Activated T-cell treated with anti-CD3 and anti-CD28 coated beads, Interleukin-2, amount 50 U/mL, for 4 hours (primary cell): ENCODE measurements around the gene FHIT. TPM values are rescaled to one million over a fixed set of nuclear protein-coding genes. Genes with fewer than 3 reads are reported as not detected.

Experiments
- ATAC-seq, 2 donors: fragments of 200-7000 bp; cut with Tn5 transposase; one replicate each; pipeline ENCODE4 v1.10.0; 2021
- DNase-seq: peaks from one replicate; pipeline ENCODE4 v3.0.0-alpha.2; 2020
- H3K27me3 Mint-ChIP-seq: one replicate; pipeline ENCODE4 v1.8.0; 2021; ENCODE audit warnings: low read depth, mixed read lengths
- H3K36me3 Mint-ChIP-seq: one replicate; pipeline ENCODE4 v1.8.0; 2022; ENCODE audit warnings: mixed read lengths; ENCODE audit not compliant: insufficient read depth
- H3K4me1 Mint-ChIP-seq: one replicate; pipeline ENCODE4 v1.8.0; 2021; ENCODE audit warnings: low read depth, mixed read lengths
- H3K4me3 Mint-ChIP-seq: one replicate; pipeline ENCODE4 v1.8.0; 2021; ENCODE audit warnings: mild to moderate bottlenecking, moderate library complexity, mixed read lengths
- H3K9me3 Mint-ChIP-seq: one replicate; pipeline ENCODE4 v1.8.0; 2021; ENCODE audit warnings: mixed read lengths
- total RNA-seq, 3 donors: library from RNA; stranded (reverse); gene quantifications; one replicate each; pipeline ENCODE4 v1.2.1, GENCODE V29; 2021

Gene FHIT
- total RNA-seq, 3 donors from 2014 or later, result 0.66 to 5.5 (median 2.4) TPM

GRCh38 chr3:59704292-59704691 lies 1547.0 kb downstream of the FHIT start:
- H3K27me3 Mint-ChIP-seq, result no peaks in the 10 kb centered on the region
- DNase-seq (no peak), ATAC-seq (no peak)
- H3K36me3 Mint-ChIP-seq, result no peaks in the 10 kb centered on the region
- no peak overlapping the region for H3K4me3 Mint-ChIP-seq
- H3K4me1 Mint-ChIP-seq, result no peaks in the 10 kb centered on the region
- no peaks in the 10 kb centered on the region for H3K9me3 Mint-ChIP-seq

DNA sequence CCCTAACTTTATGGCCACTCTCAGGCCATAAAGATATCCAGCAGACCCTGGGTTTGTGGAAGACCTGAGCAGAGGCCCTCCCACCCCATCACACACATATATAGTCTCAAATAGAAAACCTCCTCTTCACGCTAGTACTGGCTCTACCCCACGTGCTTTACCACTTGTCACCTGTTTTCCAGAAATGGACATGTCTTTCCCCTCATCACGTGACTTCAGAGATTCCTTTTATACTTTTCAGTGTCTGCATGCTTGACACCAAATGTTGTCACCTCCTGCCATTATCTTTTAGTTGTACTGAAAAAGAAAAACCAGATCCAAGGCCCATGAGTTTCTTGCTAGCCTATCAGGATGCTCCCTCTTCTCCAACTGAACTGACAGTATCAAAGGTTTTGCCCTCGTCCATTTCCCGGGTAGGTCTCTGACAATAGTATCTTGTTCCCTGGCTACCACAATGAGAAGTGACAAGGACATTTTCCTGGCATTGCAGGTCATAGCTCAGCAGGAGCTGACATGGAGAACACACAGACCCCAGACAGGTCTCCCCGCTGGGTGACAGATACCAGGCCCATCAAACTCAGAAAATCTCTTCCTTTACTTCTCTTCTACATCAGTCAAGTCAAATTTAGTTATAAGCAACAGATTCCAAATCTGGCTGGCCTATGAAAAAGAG lies 1551.5 kb downstream of the FHIT start:
- no peaks in the 10 kb centered on the region for H3K9me3 Mint-ChIP-seq
- no peaks in the 10 kb centered on the region for H3K4me1 Mint-ChIP-seq
- DNase-seq (no peak), ATAC-seq (no peak)
- no peaks in the 10 kb centered on the region for H3K36me3 Mint-ChIP-seq
- H3K27me3 Mint-ChIP-seq, result no peaks in the 10 kb centered on the region
- no peak overlapping the region for H3K4me3 Mint-ChIP-seq
